HG03280 (cell line): ENCODE measurements around the gene ITIH3.

Experiments
- ATAC-seq: cut with Tn5 transposase; IDR thresholded peaks from one replicate; pipeline ENCODE4 v1.9.1; 2021; ENCODE audit warnings: mild to moderate bottlenecking, moderate library complexity; ENCODE audit not compliant: unreplicated experiment

Gene ITIH3

GRCh38 chr3:52824037-52824436, 29.4 kb downstream of the ITIH3 start:
- no peak for ATAC-seq

- ATAC-seq: no peak
Measured at GRCh38 chr3:52827441-52827840, 32.8 kb downstream of the ITIH3 start.

GRCh38 chr3:52827866-52828376, 33.3 kb downstream of the ITIH3 start:
- ATAC-seq: no peak

GRCh38 chr3:52829482-52829881, 34.9 kb downstream of the ITIH3 start:
- ATAC-seq: no peak

- ATAC-seq: no peak
Measured at GRCh38 chr3:52829906-52830463, 35.4 kb downstream of the ITIH3 start.

- no peak for ATAC-seq
Measured at GRCh38 chr3:52830535-52831258, 36.1 kb downstream of the ITIH3 start, which contains the start of gene ITIH4. Gene ITIH4 (minus strand): TSS chr3:52830672. CDS start chr3:52830642, 30 bp downstream.

GRCh38 chr3:52831500-52832301, 37.1 kb downstream of the ITIH3 start:
- no peak for ATAC-seq

- ATAC-seq: no peak
Measured at GRCh38 chr3:52833202-52833601, 38.6 kb downstream of the ITIH3 start.

GRCh38 chr3:52834871-52835501, 40.4 kb downstream of the ITIH3 start, which contains the start of gene MUSTN1:
Gene MUSTN1 (minus strand): TSS chr3:52835019. CDS start chr3:52834948, 71 bp downstream.
- ATAC-seq: no peak

GRCh38 chr3:52835766-52836470, 41.3 kb downstream of the ITIH3 start:
- ATAC-seq: no peak

GRCh38 chr3:52836471-52836845, 41.9 kb downstream of the ITIH3 start:
- no peak for ATAC-seq

GRCh38 chr3:52836986-52837385, 42.4 kb downstream of the ITIH3 start:
- ATAC-seq: no peak

GRCh38 chr3:52838561-52839267, 44.1 kb downstream of the ITIH3 start:
- no peak for ATAC-seq

GRCh38 chr3:52839268-52839575, 44.6 kb downstream of the ITIH3 start:
- no peak for ATAC-seq

GRCh38 chr3:52839892-52840545, 45.4 kb downstream of the ITIH3 start:
- no peak for ATAC-seq

- no peak for ATAC-seq
Measured at GRCh38 chr3:52841211-52841980, 46.8 kb downstream of the ITIH3 start.

GRCh38 chr3:52841981-52842340, 47.4 kb downstream of the ITIH3 start:
- ATAC-seq: no peak

GRCh38 chr3:52842424-52842823, 47.8 kb downstream of the ITIH3 start:
- no peak for ATAC-seq
